Chondrocyte (in vitro differentiated cells): ENCODE data around the gene CCDC134. TPM values are rescaled to one million over a fixed set of nuclear protein-coding genes. Genes with fewer than 3 reads are reported as not detected.
A peak's percentile ranks its signal among the peaks of the same experiment; 100 is the strongest.

Experiments
- DNase-seq: peaks from one replicate; pipeline ENCODE4 v3.0.0; 2021; ENCODE audit warnings: mixed read lengths, low spot score
- H3K27ac Mint-ChIP-seq: one replicate; pipeline ENCODE4 v1.8.0; 2021; ENCODE audit warnings: mild to moderate bottlenecking, moderate library complexity, mixed read lengths; ENCODE audit not compliant: unreplicated experiment
- H3K27me3 Mint-ChIP-seq: 2 replicates; pipeline ENCODE4 v1.8.0; 2021; ENCODE audit warnings: low read depth, mixed read lengths
- H3K36me3 Mint-ChIP-seq: 2 replicates; pipeline ENCODE4 v1.8.0; 2021; ENCODE audit warnings: low read depth, mixed read lengths
- H3K4me1 Mint-ChIP-seq: 2 replicates; pipeline ENCODE4 v1.8.0; 2021; ENCODE audit warnings: low read depth, mild to moderate bottlenecking, mixed read lengths
- H3K4me3 Mint-ChIP-seq: one replicate; pipeline ENCODE4 v1.8.0; 2021; ENCODE audit warnings: mild to moderate bottlenecking, moderate library complexity, mixed read lengths; ENCODE audit not compliant: unreplicated experiment
- H3K9me3 Mint-ChIP-seq: 2 replicates; pipeline ENCODE4 v1.8.0; 2021; ENCODE audit warnings: low read depth, mixed read lengths
- total RNA-seq: library from RNA; stranded (reverse); gene quantifications from 3 replicates; pipeline ENCODE4 v1.2.1, GENCODE V29; 2021
- TF ChIP-seq, protein P1 (sequence below): fragments of 200-600 bp; sonication (generic); IDR thresholded peaks from 2 replicates; pipeline ENCODE4 v1.5.0; 2021; ENCODE audit warnings: antibody characterized with exemption, mild to moderate bottlenecking, moderate library complexity

CCDC134 gene
- total RNA-seq, 1 donor from 2014 or later = 7.0 TPM

GRCh38 chr22:41801886-41802285 is 1.4 kb downstream of the CCDC134 start:
- TF ChIP-seq, protein P1, sequence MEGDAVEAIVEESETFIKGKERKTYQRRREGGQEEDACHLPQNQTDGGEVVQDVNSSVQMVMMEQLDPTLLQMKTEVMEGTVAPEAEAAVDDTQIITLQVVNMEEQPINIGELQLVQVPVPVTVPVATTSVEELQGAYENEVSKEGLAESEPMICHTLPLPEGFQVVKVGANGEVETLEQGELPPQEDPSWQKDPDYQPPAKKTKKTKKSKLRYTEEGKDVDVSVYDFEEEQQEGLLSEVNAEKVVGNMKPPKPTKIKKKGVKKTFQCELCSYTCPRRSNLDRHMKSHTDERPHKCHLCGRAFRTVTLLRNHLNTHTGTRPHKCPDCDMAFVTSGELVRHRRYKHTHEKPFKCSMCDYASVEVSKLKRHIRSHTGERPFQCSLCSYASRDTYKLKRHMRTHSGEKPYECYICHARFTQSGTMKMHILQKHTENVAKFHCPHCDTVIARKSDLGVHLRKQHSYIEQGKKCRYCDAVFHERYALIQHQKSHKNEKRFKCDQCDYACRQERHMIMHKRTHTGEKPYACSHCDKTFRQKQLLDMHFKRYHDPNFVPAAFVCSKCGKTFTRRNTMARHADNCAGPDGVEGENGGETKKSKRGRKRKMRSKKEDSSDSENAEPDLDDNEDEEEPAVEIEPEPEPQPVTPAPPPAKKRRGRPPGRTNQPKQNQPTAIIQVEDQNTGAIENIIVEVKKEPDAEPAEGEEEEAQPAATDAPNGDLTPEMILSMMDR = no peak
- no peak overlapping the region for H3K27ac Mint-ChIP-seq

GRCh38 chr22:41805639-41806038 is 5.2 kb downstream of the CCDC134 start:
- H3K36me3 Mint-ChIP-seq = peaks cover 2% of the 10 kb centered on the region
- H3K9me3 Mint-ChIP-seq = no peaks in the 10 kb centered on the region
- DNase-seq = no peak
- H3K4me1 Mint-ChIP-seq = peaks cover 13% of the 10 kb centered on the region
- TF ChIP-seq, protein P1 = no peak
- H3K4me3 Mint-ChIP-seq = no peak overlapping the region
- no peaks in the 10 kb centered on the region for H3K27me3 Mint-ChIP-seq
- no peak overlapping the region for H3K27ac Mint-ChIP-seq

More at GRCh38 chr22:41801886-41802285, 1.4 kb downstream of the CCDC134 start:
- Mint-ChIP-seq H3K9me3 (no peaks in the 10 kb centered on the region), H3K4me3 (peak overlapping the region; percentile 94), H3K36me3 (no peaks in the 10 kb centered on the region), H3K27me3 (no peaks in the 10 kb centered on the region), H3K4me1 (peaks cover 22% of the 10 kb centered on the region)
- no peak for DNase-seq

GRCh38 chr22:41808400-41808799 is 7.9 kb downstream of the CCDC134 start:
- no peak overlapping the region for H3K4me3 Mint-ChIP-seq
- no peaks in the 10 kb centered on the region for H3K4me1 Mint-ChIP-seq
- no peak for DNase-seq
- TF ChIP-seq, protein P1 = no peak
- H3K36me3 Mint-ChIP-seq = peaks cover 2% of the 10 kb centered on the region
- H3K27ac Mint-ChIP-seq = no peak overlapping the region
- no peaks in the 10 kb centered on the region for H3K27me3 Mint-ChIP-seq
- no peaks in the 10 kb centered on the region for H3K9me3 Mint-ChIP-seq

DNA sequence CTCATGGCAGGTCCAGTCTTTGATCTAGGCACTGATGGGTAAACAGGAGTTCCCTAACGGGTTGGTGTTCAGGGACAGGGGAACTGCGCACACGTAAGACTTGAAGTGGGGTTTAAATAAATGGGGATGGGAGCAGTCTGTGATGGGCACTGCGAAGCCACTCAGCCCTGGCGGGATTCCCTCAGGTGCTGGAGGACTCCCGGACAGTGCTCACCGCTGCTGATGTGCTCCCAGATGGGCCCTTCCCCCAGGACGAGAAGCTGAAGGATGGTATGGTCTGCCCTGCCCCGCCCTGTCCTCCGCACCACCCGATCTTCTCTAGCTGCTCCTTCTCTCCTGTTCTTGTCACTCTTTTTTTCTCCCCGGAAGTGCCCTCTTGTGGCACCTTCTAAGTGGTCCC is 9.5 kb downstream of the CCDC134 start:
- no peaks in the 10 kb centered on the region for H3K9me3 Mint-ChIP-seq
- DNase-seq = peak; percentile 54
- H3K4me3 Mint-ChIP-seq = no peak overlapping the region
- TF ChIP-seq, protein P1 = no peak
- H3K36me3 Mint-ChIP-seq = peaks cover 4% of the 10 kb centered on the region
- no peaks in the 10 kb centered on the region for H3K27me3 Mint-ChIP-seq
- no peaks in the 10 kb centered on the region for H3K4me1 Mint-ChIP-seq
- H3K27ac Mint-ChIP-seq = no peak overlapping the region

GRCh38 chr22:41812805-41813545 is 12.5 kb downstream of the CCDC134 start:
- H3K36me3 Mint-ChIP-seq = peaks cover 6% of the 10 kb centered on the region
- TF ChIP-seq, protein P1 = no peak
- peak; percentile 61 for DNase-seq
- no peaks in the 10 kb centered on the region for H3K9me3 Mint-ChIP-seq
- no peak overlapping the region for H3K27ac Mint-ChIP-seq
- no peaks in the 10 kb centered on the region for H3K4me1 Mint-ChIP-seq
- H3K4me3 Mint-ChIP-seq = no peak overlapping the region
- no peaks in the 10 kb centered on the region for H3K27me3 Mint-ChIP-seq
